CD4-positive, alpha-beta T cell treated with Interleukin-21 for 1 hour (primary cell): ENCODE results near the gene STXBP4.

Source experiments
- DNase-seq: peaks from one replicate; pipeline ENCODE4 v3.0.0-alpha.2; 2020

Gene STXBP4

DNA sequence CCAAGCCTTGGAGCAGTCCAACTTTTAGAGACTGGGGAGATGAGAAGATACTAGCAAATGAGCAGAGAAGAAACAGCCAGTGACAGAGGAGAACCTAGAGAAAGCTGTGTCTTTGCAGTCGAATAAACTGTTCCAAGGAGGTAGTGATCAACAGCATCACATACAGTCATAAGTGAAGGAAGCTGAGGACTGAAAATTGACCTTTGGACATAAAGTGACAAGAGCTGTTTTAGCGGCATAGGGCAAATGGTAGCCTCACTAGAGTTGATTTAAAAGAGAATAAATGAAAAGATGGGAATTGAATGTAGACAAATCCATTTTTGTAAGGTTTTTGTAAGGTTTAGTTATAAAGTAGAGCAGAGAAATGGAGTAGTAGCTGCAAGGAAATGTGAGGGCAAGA lies 165.0 kb downstream of the STXBP4 start:
- no peak for DNase-seq

DNA sequence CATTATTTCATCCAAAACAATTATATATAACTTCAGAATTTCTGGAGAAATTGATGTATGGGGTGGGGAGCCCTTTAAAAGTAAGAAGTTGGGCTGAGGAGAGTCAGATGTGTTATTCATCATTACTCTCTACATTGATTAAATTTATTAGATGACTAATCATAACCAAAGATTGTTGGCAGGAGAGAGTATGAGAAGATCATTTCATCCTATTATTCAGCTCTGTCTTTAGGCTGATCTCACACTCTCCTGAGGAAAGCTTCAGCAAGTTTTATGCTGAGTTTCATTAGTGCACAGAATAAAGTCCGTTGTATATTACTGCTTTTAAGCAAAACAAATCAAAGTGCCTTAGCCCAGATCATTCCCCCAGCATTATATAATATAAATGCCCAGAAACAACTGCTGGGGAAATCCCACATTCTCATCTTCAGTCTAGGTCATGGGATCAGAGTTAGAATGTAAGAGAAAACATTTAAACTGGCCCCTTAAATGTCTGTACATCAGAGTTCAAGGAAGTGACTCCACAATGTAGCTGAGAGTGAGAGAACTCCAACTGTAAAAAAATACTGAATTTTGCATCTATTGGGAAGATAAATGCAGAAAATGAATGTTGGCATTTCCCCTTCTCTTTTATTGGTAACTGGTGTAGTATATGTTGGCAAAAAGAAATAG lies 166.1 kb downstream of the STXBP4 start:
- no peak for DNase-seq

DNA sequence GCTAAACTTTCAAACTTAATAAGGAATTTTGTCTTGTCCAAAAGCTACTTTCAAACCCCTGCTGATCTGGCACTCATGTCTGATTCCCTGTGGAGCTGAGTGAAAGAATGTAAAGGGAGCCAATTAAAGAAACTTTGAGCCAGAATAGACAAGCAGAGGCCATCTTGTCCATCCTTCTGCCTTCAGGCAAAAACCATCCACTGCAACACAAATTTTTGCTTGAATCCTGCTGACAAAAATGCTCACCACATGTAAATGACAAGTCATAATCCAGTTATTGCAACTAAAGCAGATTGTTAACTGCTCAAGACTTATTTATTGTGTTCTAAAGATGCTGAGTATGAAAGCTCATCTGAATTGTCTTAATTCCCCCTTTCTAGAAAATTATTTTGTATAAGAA lies 172.2 kb downstream of the STXBP4 start:
- DNase-seq: no peak

DNA sequence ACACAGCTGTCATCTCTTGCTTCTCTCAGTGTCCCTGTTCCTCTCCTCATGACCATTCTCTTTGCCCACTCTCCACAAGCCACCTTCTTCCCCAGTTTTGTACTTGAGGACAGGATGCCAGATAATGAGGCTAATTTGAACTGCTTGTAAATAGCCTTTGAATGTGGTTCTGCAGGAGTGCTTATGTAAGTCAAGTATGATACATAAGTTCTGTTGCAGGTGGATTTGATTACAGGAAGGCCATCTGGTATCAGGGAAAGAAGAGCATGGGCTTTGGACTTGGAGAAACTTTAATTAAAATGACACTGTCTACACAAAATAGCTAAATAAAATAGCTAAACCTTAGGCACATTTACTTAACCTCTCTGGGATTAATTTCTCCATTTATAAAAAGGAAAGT lies 176.0 kb downstream of the STXBP4 start:
- DNase-seq: no peak

DNA sequence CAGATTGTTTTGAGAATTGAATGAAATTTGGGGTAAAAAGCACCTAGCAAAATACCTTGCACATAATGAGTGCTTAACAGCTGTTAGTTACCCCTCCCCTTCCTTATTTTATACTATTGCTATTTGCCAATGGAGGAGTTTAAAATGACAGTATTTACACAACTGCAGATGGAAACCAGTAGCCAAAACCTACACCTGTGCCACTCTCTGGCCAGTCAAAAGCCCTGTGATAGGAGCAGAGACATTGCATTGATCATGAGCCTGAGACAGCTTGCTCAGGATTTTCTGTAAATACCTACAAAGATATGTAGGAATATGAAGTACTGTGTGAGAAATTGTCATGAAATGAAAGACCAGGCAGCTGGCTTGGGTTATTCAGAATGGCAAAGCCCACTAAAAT lies 180.9 kb downstream of the STXBP4 start:
- no peak for DNase-seq

DNA sequence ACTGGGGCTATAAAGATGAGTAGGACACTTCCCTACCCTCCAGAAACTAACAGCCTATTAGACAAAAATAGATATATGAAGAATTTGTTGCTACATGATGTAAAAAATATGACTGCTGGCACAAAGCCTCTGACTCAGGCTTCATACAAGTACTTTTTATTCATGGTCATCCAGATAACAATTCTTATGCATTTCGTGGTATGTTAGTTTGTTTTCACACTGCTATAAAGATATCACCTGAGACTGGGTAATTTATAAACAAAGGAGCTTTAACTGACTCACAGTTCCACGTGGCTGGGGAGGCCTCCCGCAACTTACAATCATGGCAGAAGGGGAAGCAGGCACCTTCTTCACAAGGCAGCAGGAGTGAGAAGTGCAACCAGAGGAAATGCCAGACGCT lies 183.7 kb downstream of the STXBP4 start:
- no peak for DNase-seq

DNA sequence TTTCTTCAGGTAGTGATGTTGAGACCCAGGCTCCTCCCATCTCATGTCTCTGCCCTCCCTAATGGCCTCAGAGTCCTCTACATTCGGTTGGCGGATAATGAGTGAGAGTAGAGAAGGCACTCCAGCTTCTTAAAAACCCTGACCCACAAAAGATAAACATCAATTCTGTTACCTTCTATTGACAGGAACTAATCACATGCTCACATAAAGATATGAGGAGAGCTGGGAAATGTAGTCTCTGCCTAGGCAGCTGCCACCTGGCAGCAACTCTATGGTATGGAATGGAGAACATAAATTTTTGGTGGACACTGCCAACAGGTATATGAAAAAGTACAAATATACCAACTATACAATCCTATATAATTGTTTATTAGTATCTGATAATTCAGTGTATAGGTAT lies 185.5 kb downstream of the STXBP4 start:
- DNase-seq: no peak

DNA sequence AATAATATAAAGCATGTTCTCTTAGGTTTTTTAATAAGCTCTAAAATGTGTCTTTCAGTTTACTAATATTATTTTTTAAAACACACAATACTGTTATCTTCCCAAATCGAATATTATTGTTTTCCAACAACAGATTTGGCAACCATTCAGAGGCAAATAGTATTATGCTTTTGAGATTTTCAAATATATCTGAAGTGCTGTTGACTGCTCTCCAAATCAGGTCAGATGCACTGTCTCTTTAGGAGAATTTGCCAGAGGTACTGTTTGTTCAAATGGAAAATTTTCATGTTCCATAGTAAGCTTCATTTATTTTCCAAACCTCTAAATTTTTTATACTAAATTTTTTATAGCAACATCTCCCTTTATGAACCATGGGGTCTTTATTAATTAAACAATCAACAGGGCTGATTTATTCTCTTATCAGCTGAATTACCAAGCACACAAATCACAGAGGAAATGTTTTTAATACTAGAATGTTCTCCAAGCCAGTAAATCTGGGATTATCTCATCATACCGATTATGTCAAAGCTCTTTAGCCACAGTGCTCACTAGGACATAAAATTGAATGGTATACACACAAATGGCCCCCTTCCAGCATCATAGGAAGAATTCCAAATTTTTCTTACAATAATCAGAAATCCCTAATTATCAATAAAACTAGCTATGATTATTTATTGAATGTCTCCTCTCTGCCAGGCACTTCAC lies 187.4 kb downstream of the STXBP4 start:
- no peak for DNase-seq

DNA sequence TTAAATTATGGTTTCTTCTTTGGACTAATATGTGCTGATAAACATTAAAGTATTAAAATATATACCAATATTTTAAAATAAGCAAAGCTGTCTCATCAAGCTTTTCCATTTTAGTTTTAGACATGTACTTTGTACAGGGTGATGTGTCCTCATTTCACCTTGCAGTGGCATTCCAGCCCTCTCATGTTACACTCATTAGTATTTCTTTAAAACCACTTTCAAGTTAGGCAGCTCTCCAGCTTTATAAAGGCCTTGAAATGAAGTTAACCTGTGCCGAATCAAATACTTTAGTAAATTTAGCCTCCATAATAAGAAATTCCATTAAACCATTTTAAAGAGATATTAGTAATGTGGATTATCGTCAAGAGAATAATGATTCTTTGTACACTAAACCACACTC lies 188.6 kb downstream of the STXBP4 start:
- DNase-seq: no peak

DNA sequence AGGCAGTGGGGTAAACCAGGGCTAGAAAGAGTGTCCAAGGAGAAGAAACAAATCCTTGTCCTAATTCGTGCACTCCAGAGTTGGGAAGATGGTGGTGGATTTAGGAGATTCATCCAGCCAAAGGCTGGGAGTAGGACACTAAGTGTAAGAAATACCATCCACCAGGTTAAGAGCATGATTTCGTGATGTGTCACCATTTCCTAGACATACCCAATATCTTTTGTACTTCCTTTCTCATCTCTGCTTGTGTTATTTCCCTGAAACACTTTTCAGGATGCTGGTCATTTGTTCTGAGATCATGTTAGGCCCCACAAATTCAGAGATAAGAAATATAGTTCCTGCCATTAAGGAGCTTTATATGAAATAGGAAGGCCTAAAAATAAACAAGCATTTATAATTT lies 189.9 kb downstream of the STXBP4 start:
- DNase-seq: no peak

DNA sequence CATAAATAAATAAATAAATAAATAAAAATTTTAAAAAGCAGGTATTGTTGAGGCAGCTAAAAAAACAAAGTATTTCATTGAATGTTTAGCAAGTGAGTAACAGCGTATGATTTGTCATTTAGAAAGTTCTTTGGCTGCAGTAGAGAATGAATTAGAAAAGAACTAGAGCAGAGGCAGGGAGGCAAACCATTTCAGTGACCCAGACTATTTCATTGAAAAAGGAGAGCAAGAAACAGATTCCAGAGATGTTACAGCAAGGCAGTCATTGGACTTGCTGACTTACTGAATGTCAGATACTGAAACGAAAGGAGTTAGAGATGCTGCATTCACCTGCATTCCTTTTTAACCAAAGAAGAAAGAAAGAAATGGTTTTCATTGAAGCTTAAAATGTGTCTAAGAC lies 190.7 kb downstream of the STXBP4 start:
- no peak for DNase-seq

DNA sequence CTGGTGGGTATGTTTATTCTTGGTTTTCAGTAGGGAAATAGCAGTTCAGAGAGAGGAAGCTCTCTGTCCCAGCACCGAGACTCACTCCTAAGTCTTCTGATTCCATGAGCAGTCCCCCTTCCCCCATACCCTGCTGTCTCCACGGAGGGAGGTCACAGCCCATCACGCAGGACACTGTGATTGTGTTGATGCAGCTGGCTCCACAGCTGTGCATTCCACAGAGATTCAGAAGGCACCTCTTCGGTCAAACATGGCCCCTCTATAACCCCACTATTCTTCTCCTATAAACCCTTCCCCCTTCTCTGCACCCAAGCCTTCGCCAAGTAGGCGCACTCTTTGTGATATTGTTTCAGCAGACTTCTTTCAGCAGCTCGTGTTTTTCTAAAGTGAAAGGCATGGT lies 191.9 kb downstream of the STXBP4 start:
- DNase-seq: no peak

DNA sequence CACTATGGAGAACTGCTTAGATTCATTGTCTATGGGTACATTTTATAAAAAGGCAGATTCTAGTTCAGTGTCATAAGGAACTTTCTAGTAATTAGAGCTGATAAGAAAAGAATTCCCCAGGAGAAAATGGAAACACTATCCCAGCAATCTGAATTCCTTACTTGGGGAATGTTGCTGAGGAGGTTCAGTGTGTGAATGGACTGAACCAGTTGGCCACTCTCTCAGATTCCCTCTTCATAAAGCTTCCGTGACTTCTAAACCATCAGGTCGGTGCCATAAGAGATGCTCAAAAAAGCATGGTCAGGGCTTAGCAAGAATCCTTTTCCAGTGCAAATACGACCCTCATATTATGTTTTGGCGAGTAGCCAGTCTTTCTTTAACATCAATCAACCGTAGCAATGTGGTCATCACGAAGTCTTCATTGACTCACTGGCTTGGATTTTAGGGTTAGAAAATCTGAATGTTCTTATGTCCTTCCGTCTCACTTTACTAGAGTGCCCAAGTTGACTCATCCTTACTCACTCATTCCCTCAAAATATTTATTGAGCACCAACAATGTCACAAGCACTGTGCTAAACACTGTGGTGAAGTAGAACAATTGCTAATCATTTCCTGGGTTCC lies 193.5 kb downstream of the STXBP4 start:
- no peak for DNase-seq

DNA sequence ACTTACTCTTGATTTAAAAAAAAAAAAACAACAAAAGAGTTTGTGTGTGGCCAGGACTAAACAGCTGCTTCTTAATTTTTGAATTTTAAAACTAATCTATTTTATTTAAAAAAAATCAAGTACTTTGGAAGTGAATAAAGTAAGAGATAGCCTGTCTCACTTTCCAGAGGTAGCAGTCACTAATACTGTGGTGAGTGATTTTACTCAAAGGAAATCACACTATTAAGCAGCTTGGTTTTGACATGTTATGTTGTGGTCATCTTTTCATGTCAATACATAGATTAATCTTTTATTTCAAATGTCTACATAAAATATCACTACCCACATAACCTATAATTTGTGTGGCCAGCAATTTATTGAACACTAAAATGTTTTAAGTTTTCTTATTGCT lies 194.0 kb downstream of the STXBP4 start:
- DNase-seq: no peak

DNA sequence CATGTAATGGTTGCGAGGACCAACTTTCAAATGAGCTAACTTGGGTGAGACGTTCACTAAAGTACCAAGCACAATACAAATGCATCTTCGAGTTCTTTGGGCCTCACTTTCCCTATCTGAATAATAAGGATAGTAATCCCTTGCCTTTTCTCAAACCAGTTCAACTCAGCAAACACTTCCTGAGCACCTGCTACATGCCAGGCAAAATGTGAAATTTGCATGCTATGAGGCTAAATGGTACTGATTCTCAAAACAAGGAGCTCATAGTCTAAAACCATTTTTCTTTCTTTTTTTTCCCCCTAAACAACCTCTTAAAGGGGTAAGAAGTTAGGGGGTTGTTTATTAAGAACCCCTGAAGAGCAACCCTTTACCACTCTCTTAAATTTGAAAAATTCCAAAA lies 194.8 kb downstream of the STXBP4 start:
- DNase-seq: no peak

DNA sequence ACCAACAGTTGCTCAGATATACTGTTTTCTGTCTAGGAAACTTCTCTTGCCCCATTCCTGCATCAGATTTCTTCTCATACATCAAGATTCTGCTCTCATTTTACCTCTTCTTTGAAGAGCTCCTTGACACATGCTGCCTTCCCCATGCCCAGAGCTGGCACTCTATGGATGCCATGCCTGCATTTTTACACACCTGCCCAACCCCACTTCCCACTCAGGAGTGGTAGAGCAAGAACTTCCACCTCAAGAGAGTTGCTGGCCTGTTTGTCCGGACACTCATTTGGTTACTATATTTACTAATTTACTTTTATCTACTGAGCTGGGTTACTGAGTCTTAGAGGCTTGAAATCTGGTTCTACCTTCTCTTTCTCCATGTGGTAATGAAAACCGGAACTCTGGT lies 197.9 kb downstream of the STXBP4 start:
- DNase-seq: no peak

DNA sequence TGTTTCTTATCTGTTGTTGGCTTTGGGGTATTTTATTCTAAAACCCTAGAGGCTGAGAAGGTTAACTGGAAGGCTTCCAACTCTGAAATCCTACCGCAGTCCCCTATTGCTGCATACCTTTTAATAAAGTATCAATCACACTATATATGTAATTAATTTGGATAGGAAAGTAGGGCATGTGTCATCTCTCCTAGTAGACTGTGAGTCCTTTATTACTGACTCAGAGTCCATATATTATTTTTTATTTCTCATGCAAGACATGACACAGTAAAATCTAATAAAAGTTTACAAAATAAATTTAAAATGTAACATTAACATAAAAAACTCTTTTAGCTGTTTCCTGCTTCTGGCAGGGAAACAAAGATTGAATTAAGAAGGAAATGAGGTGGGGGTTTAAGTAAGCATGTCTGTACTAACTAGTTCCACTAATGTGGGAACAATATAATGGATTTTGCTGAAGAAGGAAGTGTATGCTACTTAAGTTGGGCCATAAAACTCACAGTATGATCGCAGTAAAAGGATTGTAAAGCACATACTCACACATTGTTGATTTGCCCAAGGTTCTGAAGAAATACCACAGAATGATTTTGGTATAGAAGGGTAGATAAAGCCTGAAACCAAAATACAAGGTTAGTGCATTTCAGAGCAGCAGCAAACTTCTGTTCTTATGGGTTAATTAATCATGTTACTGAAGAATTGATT lies 198.6 kb downstream of the STXBP4 start:
- DNase-seq: no peak

DNA sequence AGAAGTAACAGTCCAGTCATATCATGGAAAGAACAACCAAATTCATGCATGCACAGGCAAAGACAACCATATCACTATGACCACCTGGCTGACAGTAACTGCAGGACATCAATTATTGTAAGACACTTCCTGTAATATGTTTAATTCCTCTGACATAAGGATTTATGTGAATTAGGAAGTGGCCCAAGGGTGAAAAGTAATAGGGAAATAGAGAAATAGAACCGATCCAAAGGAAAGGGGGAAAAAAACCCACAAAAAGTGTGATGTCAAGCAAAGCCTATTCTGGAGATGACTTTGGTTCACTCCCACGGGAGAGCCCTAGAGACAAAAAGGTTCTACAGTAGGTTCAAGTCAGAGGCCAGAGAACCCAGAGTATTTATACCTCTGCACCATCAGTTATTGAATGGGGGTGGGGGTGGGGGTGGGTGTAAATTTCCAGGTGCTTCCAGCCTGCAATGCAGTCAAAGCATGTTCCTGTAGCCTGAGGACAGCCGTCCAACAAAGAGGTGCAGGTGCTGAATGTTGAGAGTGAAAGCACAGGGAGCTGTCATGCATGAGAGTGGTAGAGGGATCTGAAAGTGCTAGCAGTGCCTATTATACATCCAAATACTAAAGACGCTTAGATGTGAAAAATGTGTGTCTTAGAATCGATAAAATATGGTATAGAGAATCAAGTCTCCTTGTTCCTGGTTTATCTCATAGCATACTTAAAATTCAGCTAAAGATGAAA lies 200.6 kb downstream of the STXBP4 start:
- DNase-seq: no peak

DNA sequence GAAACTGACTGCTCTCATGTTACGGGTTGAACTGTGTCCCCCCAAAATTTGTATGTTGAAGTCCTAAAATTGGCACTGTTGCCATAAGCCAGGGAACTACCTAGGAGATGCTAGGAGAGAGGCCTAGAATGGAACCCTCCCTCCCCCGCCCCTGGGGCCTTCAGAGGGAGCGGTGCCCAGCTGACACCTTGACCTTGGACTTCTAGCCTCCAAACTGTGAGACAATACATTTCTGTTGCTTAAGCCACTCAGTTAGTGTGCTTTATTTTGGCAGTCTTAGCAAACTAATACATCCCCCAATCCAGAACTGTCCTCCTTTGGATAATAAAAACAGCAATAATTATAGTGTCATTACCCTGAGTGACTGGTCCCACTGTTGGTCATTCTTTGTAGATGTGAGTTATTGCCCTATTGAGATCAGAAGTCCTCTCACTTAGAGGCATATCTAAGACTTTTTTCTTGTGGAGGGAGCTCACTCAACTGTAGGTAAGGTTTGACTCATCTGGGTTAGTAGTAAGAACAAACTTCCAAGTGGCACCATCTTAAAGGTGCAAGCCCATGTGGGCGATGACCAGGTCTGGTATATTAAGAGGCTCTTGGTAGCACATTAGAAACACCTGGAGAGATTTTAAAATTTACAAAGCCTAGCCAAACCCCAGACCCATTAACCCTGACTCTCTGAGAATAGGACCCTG lies 203.2 kb downstream of the STXBP4 start:
- no peak for DNase-seq

DNA sequence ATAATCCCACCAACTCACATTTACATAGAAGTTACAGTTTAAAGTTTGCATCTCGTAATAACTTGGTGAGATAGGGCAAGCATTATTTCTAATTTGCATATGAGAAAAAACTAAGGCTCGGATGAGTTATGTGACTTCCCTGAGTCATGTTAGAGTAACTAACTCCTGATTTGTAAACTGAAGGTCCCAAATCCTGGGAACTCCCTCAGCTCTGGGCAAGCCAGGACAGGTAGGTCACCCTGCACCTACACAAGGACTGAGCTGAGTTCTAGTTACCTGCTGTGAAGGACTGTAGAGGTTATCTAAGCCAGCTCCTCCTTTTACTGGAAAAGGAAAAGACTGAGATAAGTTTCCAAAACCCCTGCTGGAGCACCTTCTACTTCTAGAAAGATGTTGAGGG lies 204.0 kb downstream of the STXBP4 start:
- no peak for DNase-seq

DNA sequence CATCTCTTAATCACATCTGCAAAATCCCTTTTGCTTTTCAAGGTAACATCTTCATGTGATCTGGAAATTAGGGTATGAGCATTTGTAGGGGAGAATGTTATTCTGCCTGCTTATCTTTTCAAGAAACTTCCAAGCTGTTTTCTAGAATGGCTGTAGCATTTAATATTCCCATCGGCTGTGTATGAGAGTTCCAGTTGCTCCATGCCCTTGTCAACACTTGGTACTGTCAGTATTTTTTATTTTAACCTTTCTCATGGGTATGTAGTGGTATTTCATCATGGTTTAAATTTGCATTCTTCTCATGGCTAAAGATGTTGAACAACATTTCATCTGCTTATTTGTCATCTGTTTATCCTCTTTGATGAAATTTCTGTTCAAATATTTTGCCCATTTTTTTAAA lies 205.6 kb downstream of the STXBP4 start:
- DNase-seq: no peak

DNA sequence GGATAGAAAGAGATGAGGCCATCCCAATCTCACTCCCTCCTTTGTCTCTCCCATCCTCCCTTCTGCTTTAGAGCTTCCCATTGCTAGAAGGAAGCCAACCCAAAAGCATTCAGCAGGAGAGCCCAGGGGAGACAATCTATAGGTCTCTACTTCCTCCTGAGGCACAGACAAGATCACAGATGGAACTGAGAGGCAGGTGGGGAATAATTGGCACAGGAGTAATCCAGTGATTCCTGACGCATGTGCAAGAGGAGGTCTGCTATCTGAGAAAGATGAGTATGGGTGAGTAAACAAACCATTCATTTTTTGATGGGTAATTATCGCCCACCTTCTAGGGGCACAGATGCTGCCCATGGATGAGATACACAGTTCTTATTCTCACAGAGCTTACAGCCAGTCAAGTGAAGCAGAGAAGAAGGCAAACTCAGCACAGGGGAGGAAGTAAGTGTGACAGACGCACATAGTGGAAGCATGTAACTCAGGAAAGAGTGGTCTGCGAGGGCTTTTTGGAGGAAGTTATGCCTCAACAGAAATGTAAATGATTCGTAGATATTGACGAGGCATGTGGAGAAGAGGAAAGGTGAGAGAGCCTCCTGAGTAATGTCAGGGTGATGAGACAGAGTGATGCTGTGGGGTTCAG lies 207.3 kb downstream of the STXBP4 start:
- no peak for DNase-seq
